Stomach (tissue), 19 donors: ENCODE measurements around the gene CHCHD1. TPM values are rescaled to one million over a fixed set of nuclear protein-coding genes. Genes with fewer than 3 reads are reported as not detected.

Source experiments
- DNase-seq, 2 donors: peaks; one replicate each; pipeline versions ENCODE4 v3.0.0 to v3.0.0-alpha.2; 2013 to 2019
- H3K27ac ChIP-seq, 5 donors: fragments of 200-600 bp in 4 of 5; sonication (generic) in 4 of 5; one replicate each; pipeline ENCODE4 v1.5.1; 2013 to 2019; ENCODE audit warnings: mild to moderate bottlenecking in 1 of 5, moderate library complexity in 1 of 5
- H3K27me3 ChIP-seq, 3 donors: fragments of 200-600 bp; sonication (generic); one replicate each; pipeline ENCODE4 v1.5.1; 2017 to 2019; ENCODE audit warnings: mixed run types in 1 of 3
- H3K36me3 ChIP-seq, 4 donors: fragments of 200-600 bp; sonication (generic); 1 replicate in 3 of 4; 2 replicates in 1 of 4; pipeline ENCODE4 v1.5.1; 2016 to 2019
- H3K4me1 ChIP-seq, 4 donors: fragments of 200-600 bp; sonication (generic); one replicate each; pipeline ENCODE4 v1.5.1; 2016 to 2019
- H3K4me3 ChIP-seq, 4 donors: fragments of 200-600 bp; sonication (generic) in 3 of 4; one replicate each; pipeline ENCODE4 v1.5.1; 2016 to 2019; ENCODE audit warnings: mild to moderate bottlenecking in 1 of 4
- H3K9me3 ChIP-seq, 4 donors: fragments of 200-600 bp; sonication (generic); one replicate each; pipeline ENCODE4 v1.5.1; 2016 to 2019
- EP300 ChIP-seq: sonication (generic); formaldehyde crosslinking; IDR thresholded peaks from one replicate; pipeline ENCODE4 v1.6.1; 2017; ENCODE audit warnings: antibody characterized with exemption
- POLR2A ChIP-seq, 4 donors: fragments of 450-650 bp; IDR thresholded peaks; one replicate each; pipeline ENCODE4 v1.6.1; 2016; ENCODE audit warnings: antibody characterized with exemption in 4 of 4, control low read depth in 2 of 4, mild to moderate bottlenecking in 1 of 4, moderate library complexity in 1 of 4
- POLR2AphosphoS5 ChIP-seq, 3 donors: sonication (generic); formaldehyde crosslinking; IDR thresholded peaks; one replicate each; pipeline ENCODE4 v1.6.1; 2016; ENCODE audit warnings: antibody characterized with exemption in 3 of 3
- WGBS, 5 donors: extraction: QIAGEN DNeasy Blood & Tissue Kit in 3 of 5; methylation state at CpG; one replicate each; pipeline versions ENCODE4 v1.1.5 to v1.1.7; 2013 to 2018; 5-methylcytosine and 5-hydroxymethylcytosine counted together
- intact Hi-C: fragments of 100-400 bp; cut with DNase I; formaldehyde crosslinking; loops from one replicate; pipeline ENCODE4 v1.15.1; 2023; ENCODE audit warnings: low total_unique reads
- long read RNA-seq, 10 donors: transcript quantifications; one replicate each; lab custom pipeline, GENCODE V29; 2026
- polyA plus RNA-seq, 3 donors: library from polyadenylated mRNA; stranded (reverse); fragments of 200-250 nt; gene quantifications; one replicate each; pipeline ENCODE4 v1.2.3, GENCODE V29; 2013
- total RNA-seq, 5 donors: library from RNA; depleted of rRNA; stranded (reverse); fragments of >200 nt; gene quantifications; one replicate each; pipeline versions ENCODE4 v1.1.0 to v1.2.3, GENCODE V29; 2014 to 2016
- TF ChIP-seq, protein P1 (sequence below), 7 experiments: fragments of 450-650 bp in 4 of 7; fragments of 200-600 bp in 3 of 7; sonication (generic) in 3 of 7; IDR thresholded peaks; one replicate each; pipeline ENCODE4 v1.5.1; 2016 to 2019; ENCODE audit warnings: antibody characterized with exemption in 7 of 7, control low read depth in 2 of 7, mild to moderate bottlenecking in 1 of 7
- donor health status: healthy with polysubstance abuse.
- donor health status: Bipolar disorder and iron deficiency.
- donor health status: healthy.

The CHCHD1 gene
- total RNA-seq (10 to 100 TPM in 3 of 5 donors, 1 to 10 TPM in 2; 1.3 to 51.0 (median 11.2) TPM), polyA plus RNA-seq (10 to 100 TPM; 60.2 to 81.6 (median 69.9) TPM)
- long read RNA-seq, donor 1, transcript CHCHD1-201 (3 exons, 835 nt), result major isoform, 8 of 30 reads
- long read RNA-seq, donor 1, partial matches to known transcripts, result 21 of 30 reads
- long read RNA-seq, donor 1, other reads (novel, unspliced or antisense), result 0 of 30 reads
- long read RNA-seq, donor 2, transcript CHCHD1-201 (3 exons, 835 nt), result major isoform, 11 of 35 reads
- long read RNA-seq, donor 2, partial matches to known transcripts, result 24 of 35 reads
- long read RNA-seq, donor 2, other reads (novel, unspliced or antisense), result 0 of 35 reads
- long read RNA-seq, donor 3, transcript CHCHD1-201 (3 exons, 835 nt), result major isoform, 23 of 36 reads
- long read RNA-seq, donor 3, partial matches to known transcripts, result 12 of 36 reads
- long read RNA-seq, donor 3, other reads (novel, unspliced or antisense), result 0 of 36 reads
- long read RNA-seq, donor 4, partial matches to known transcripts, result 0 of 4 reads
- long read RNA-seq, donor 4, other reads (novel, unspliced or antisense), result 0 of 4 reads
- long read RNA-seq, donor 5, transcript CHCHD1-201 (3 exons, 835 nt), result major isoform, 30 of 51 reads
- long read RNA-seq, donor 5, partial matches to known transcripts, result 20 of 51 reads
- long read RNA-seq, donor 5, other reads (novel, unspliced or antisense), result 0 of 51 reads
- long read RNA-seq, donor 6, transcript CHCHD1-201 (3 exons, 835 nt), result major isoform, 47 of 96 reads
- long read RNA-seq, donor 6, partial matches to known transcripts, result 47 of 96 reads
- long read RNA-seq, donor 6, other reads (novel, unspliced or antisense), result 0 of 96 reads
- long read RNA-seq, donor 7, transcript CHCHD1-201 (3 exons, 835 nt), result major isoform, 36 of 78 reads
- long read RNA-seq, donor 7, partial matches to known transcripts, result 41 of 78 reads
- long read RNA-seq, donor 7, other reads (novel, unspliced or antisense), result 0 of 78 reads
- long read RNA-seq, donor 8, transcript CHCHD1-201 (3 exons, 835 nt), result major isoform, 23 of 55 reads
- long read RNA-seq, donor 8, partial matches to known transcripts, result 31 of 55 reads
- long read RNA-seq, donor 8, other reads (novel, unspliced or antisense), result 0 of 55 reads
- long read RNA-seq, donor 9, transcript CHCHD1-201 (3 exons, 835 nt), result major isoform, 24 of 63 reads
- long read RNA-seq, donor 9, partial matches to known transcripts, result 37 of 63 reads
- long read RNA-seq, donor 9, other reads (novel, unspliced or antisense), result 0 of 63 reads
- long read RNA-seq, donor 10, transcript CHCHD1-201 (3 exons, 835 nt), result major isoform, 9 of 17 reads
- long read RNA-seq, donor 10, partial matches to known transcripts, result 8 of 17 reads
- long read RNA-seq, donor 10, other reads (novel, unspliced or antisense), result 0 of 17 reads

DNA sequence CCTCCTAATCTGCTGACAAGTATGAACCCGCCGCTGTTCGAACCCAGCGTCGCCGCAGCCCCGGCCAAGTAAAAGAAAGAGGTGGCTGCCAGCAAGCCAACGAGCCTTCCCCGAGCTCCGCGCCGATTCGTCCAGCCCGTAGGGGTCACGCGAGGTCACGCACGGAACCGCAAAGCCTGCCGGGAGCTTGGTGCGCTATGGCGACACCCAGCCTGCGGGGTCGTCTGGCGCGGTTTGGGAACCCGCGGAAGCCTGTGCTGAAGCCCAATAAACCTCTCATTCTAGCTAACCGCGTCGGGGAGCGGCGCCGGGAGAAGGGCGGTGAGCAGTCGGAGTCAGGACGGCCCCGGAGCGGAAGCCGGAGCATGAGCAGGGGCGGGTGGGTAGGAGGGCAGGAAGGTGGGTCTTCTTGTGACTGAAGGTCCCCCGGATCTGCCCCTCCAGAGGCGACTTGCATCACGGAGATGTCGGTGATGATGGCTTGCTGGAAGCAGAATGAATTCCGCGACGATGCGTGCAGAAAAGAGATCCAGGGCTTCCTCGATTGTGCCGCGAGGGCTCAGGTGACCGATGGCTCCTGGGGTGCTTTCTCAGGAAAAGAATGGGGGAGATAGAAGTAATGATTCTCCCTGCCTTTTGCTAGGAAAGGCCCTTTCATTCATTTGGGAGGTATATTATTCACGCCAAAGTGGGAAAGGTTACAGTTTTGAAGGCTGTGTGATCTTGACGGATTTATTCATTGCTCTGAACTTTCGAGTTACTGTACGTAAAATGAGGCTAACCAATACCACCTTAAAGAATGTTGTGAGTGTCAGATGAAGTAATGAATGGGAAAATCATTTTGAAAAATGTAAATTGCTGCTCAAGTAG is at the start of gene CHCHD1:
CHCHD1 (plus strand) TSS at position 170 of the 870 bp plus-strand sequence; CDS start at position 198, 28 bp downstream.
- peaks cover 38 to 63% (median 55%) of the 10 kb centered on the region in 4 donors for H3K4me1 ChIP-seq
- peak within 1 kb of the TSS; percentile 94 to 97 (median 95) for H3K27ac ChIP-seq
- 0 to 1% (median 0%) methylated on average over 42 to 57 of the region's 57 CpGs for WGBS, 5 donors
- TF ChIP-seq, protein P1, sequence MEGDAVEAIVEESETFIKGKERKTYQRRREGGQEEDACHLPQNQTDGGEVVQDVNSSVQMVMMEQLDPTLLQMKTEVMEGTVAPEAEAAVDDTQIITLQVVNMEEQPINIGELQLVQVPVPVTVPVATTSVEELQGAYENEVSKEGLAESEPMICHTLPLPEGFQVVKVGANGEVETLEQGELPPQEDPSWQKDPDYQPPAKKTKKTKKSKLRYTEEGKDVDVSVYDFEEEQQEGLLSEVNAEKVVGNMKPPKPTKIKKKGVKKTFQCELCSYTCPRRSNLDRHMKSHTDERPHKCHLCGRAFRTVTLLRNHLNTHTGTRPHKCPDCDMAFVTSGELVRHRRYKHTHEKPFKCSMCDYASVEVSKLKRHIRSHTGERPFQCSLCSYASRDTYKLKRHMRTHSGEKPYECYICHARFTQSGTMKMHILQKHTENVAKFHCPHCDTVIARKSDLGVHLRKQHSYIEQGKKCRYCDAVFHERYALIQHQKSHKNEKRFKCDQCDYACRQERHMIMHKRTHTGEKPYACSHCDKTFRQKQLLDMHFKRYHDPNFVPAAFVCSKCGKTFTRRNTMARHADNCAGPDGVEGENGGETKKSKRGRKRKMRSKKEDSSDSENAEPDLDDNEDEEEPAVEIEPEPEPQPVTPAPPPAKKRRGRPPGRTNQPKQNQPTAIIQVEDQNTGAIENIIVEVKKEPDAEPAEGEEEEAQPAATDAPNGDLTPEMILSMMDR (IDR thresholded peaks at IDR 0.05), result peak in 1 of 7 experiments; percentile 12
- TF ChIP-seq EP300, result no peak
- TF ChIP-seq POLR2AphosphoS5 (IDR thresholded peaks at IDR 0.05), result peak; percentile 74 to 96 (median 79)
- DNase-seq, result peak; percentile 91 to 97
- intact Hi-C loops, result no loop called here
- peaks cover 13 to 30% (median 29%) of the 10 kb centered on the region in 4 donors for H3K36me3 ChIP-seq
- no peaks in the 10 kb centered on the region for H3K9me3 ChIP-seq
- peak within 1 kb of the TSS; percentile 85 to 95 (median 92) for H3K4me3 ChIP-seq
- no peaks in the 10 kb centered on the region for H3K27me3 ChIP-seq

DNA sequence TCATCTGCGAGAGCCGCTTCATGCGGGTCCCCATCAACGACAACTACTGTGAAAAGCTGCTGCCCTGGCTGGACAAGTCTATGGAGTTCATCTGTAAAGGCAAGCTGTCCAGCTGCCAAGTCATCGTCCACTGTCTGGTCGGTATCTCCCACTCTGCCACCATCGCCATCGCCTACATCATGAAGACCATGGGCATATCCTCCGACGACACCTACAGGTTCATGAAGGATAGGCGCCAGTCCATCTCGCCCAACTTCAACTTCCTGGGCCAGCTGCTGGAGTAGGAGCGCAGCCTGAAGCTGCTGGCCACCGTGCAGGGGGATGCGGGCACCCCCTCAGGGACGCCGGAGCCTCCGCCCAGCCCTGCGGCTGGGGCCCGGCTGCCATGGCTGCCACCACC is 49.4 kb upstream of the CHCHD1 start:
- H3K4me3 ChIP-seq, result no peak overlapping the region
- H3K27me3 ChIP-seq, result no peaks in the 10 kb centered on the region
- 93 to 97% (median 95%) methylated on average over 13 to 20 of the region's 20 CpGs for WGBS, 5 donors
- peaks cover 14 to 62% (median 44%) of the 10 kb centered on the region in 4 donors for H3K4me1 ChIP-seq
- intact Hi-C loops, result no loop called here
- TF ChIP-seq POLR2A (IDR thresholded peaks at IDR 0.05) (no peak), EP300 (no peak), POLR2AphosphoS5 (IDR thresholded peaks at IDR 0.05) (no peak)
- TF ChIP-seq, protein P1 (IDR thresholded peaks at IDR 0.05), result no peak
- no peak overlapping the region for H3K27ac ChIP-seq
- H3K36me3 ChIP-seq, result peaks cover 16 to 58% (median 54%) of the 10 kb centered on the region in 4 donors
- DNase-seq, result no peak
- no peaks in the 10 kb centered on the region for H3K9me3 ChIP-seq

GRCh38 chr10:73732931-73733623 is 48.8 kb upstream of the CHCHD1 start:
- DNase-seq, result no peak
- H3K27me3 ChIP-seq, result no peaks in the 10 kb centered on the region
- peaks cover 10 to 58% (median 54%) of the 10 kb centered on the region in 4 donors for H3K36me3 ChIP-seq
- H3K4me1 ChIP-seq, result peaks cover 14 to 62% (median 44%) of the 10 kb centered on the region in 4 donors
- TF ChIP-seq POLR2A (IDR thresholded peaks at IDR 0.05), result no peak
- TF ChIP-seq, protein P1 (IDR thresholded peaks at IDR 0.05), result no peak
- no peak for TF ChIP-seq EP300
- no peak for TF ChIP-seq POLR2AphosphoS5 (IDR thresholded peaks at IDR 0.05)
- no peaks in the 10 kb centered on the region for H3K9me3 ChIP-seq
- no peak overlapping the region for H3K27ac ChIP-seq
- H3K4me3 ChIP-seq, result peak overlapping the region in 1 of 4 donors; percentile 7
- 77 to 89% (median 83%) methylated on average over 45 to 84 of the region's 84 CpGs for WGBS, 5 donors
- intact Hi-C loops, result no loop called here
